GM12801 (cell line): Measurements from ENCODE around the gene PLA2G2C.

Experiments used
- TF ChIP-seq, protein P1 (sequence below): IDR thresholded peaks from one replicate; pipeline ENCODE4 v1.5.1; 2011; ENCODE audit warnings: control low read depth; ENCODE audit not compliant: insufficient read length; ENCODE audit errors: extremely low read depth

PLA2G2C gene

DNA sequence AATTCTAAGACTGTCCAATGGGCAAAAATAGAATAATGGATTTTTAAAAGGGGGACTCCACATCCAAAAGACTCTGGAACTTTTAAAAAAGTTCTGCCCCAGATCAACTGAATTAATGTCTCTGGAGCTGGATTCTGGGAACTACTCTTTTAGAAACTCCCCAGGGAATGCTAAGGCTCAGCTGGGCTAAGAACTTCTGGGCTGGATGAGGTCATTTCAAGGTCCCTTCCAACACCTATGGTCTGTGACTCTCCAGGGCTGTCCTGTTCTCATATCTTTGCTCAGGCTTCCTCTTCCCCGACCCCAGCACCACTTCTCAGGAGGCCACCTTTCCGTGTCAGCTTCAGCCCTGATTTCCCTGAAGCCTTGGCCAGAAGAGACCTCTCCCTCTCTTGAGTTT lies 13.5 kb upstream of the PLA2G2C start:
- TF ChIP-seq, protein P1, sequence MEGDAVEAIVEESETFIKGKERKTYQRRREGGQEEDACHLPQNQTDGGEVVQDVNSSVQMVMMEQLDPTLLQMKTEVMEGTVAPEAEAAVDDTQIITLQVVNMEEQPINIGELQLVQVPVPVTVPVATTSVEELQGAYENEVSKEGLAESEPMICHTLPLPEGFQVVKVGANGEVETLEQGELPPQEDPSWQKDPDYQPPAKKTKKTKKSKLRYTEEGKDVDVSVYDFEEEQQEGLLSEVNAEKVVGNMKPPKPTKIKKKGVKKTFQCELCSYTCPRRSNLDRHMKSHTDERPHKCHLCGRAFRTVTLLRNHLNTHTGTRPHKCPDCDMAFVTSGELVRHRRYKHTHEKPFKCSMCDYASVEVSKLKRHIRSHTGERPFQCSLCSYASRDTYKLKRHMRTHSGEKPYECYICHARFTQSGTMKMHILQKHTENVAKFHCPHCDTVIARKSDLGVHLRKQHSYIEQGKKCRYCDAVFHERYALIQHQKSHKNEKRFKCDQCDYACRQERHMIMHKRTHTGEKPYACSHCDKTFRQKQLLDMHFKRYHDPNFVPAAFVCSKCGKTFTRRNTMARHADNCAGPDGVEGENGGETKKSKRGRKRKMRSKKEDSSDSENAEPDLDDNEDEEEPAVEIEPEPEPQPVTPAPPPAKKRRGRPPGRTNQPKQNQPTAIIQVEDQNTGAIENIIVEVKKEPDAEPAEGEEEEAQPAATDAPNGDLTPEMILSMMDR = no peak

DNA sequence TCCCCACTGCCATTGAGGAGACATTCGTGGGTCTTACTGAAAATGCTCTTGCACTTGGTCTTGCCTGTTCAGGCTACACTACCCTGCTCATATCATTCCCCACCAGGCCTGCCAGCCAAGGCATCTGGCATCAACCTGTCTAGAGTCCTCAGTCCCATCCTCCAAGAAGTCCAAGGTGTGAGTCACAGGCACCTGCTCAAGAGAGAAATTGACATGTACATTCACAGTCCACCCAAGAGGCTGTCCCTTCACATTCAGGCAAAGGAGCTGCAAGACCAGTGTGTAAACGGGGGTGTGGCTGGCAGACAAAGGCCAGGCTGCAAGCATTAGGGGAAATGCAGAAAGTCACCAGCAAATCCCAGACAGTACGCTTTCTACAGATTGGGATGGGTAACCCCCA lies 13.1 kb upstream of the PLA2G2C start:
- TF ChIP-seq, protein P1 = no peak

DNA sequence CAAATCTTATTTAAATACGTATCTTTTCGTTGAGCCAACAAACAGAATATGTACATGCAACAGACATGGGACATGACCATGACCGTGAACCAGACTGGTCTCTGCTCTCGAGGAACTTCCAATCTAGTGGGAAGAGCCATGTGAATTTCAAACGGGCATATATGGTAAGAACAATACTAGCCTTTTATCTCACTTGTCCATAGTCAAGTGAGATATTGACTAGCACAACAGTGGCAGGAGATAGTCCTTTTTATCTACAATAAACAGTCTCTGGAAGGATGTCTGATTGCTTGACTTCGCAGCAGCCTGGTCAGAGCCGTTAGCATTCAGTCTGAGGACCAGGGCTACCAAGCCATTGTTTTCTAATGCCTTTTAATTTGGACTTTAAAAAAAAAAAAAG lies 12.6 kb upstream of the PLA2G2C start:
- TF ChIP-seq, protein P1 = no peak

DNA sequence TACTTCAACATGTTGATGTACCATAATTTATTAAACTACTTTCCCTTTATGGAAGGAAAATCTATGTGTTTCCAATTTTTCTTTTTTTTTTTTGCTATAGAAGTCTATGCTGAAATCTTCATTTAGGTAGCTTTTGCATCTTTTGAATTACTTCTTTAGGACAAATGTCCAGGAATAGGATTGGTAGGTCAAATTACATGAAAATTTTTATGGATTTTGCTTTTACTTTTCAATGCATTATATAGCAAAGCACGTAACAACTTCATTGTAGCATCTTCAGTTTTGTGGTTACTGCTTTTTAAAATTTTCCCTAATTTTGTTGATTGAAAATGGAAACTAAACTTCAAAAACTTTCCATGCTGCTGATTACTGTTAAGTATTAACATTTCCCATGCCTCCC lies 12.0 kb upstream of the PLA2G2C start:
- TF ChIP-seq, protein P1 = no peak

DNA sequence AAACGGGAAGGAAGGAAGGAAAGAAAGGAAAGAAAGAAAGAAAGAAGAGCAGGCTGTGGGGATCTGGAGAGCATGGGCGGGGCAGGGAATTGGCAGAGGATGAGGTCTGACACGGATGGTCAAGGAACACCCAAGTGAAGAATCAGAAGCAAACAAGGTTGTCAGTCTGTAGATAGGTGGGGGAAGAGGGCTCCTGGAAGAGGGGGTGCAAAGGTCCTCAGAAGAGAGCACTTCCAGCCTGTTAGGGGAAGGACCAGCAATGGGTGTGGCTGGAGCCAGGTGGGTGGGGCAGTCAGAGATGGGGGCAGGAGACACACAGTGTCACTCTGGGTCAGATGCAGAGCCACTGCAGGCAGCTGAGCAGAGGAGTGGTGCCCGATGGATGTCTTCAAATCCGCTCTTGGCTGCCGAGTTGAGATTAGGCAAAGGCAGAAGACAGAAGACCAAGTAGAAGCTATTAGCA lies 11.0 kb upstream of the PLA2G2C start:
- TF ChIP-seq, protein P1 = no peak

DNA sequence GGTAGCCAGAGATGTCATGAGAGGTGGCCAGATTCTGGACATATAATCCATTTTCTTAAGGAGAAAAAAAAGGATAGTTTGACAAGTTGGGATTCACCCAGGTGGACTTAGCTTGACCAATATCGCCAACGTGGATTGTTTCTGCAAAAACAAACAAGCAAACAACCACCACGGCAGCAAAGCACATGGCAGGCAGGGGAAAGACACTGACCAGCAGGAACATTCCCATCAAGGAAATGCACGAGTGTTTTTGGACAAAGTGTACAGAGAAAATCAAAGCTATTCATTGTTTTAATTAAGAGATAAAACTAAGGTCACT lies 9.1 kb upstream of the PLA2G2C start:
- TF ChIP-seq, protein P1 = no peak

DNA sequence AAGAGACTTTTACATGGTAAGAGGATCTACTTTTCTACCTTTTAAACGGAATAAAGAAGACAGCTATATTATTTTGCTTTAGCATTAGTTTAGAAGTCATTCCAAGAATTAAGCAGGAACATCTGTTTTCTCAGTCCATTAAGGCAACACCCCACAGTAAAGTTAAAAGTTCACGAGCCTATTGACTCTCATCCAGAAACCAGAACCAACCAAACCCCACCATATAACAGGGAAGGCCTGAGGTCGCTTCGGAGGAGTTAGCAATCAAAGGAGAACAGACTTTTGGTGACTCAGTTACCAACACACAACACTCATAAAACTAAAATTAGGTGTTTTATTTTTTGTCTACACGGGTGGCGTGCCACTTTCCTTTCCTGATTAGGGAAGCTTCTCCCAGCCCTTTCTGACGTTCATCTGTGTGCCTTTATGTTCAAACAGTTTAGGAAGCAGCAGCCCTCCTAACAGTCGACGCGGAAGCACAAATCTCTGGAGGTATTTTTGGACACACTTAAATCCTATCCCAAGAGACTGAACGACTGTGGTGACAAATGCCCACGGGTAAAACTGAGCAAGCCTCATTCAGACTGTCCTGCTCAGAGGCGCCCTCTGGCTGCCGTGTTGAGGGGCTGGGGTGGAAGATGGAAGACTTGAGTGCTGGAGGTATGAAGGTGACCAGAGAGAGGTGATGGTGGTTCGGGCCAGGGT lies 8.6 kb upstream of the PLA2G2C start:
- TF ChIP-seq, protein P1 = no peak
